Measurements from ENCODE around the gene TSPAN32.

The TSPAN32 gene

GRCh38 chr11:2290351-2290841 lies 11.4 kb upstream of the TSPAN32 start:
- no peak overlapping the region for H3K4me3 Mint-ChIP-seq
- H3K9me3 Mint-ChIP-seq: no peaks in the 10 kb centered on the region
- H3K36me3 Mint-ChIP-seq (ENCODE audit: low read depth): no peaks in the 10 kb centered on the region
- H3K4me1 Mint-ChIP-seq: peaks cover 34% of the 10 kb centered on the region
- TF ChIP-seq CTCF (IDR thresholded peaks at IDR 0.05; ENCODE audit: unreplicated experiment in 3 of 3): no peak
- no peak overlapping the region for H3K27ac Mint-ChIP-seq
- peaks cover 26% of the 10 kb centered on the region for H3K27me3 Mint-ChIP-seq (ENCODE audit: low read depth)

- Mint-ChIP-seq H3K4me1 (peaks cover 15% of the 10 kb centered on the region), H3K27ac (no peak overlapping the region), H3K9me3 (no peaks in the 10 kb centered on the region), H3K36me3 (ENCODE audit: low read depth) (no peaks in the 10 kb centered on the region), H3K27me3 (ENCODE audit: low read depth) (peaks cover 19% of the 10 kb centered on the region), H3K4me3 (no peak overlapping the region)
- no peak for TF ChIP-seq CTCF (IDR thresholded peaks at IDR 0.05; ENCODE audit: unreplicated experiment in 3 of 3)
Measured at GRCh38 chr11:2293531-2293971, 8.3 kb upstream of the TSPAN32 start.

- Mint-ChIP-seq H3K4me3 (no peak overlapping the region), H3K27me3 (ENCODE audit: low read depth) (peaks cover 19% of the 10 kb centered on the region), H3K27ac (no peak overlapping the region), H3K9me3 (no peaks in the 10 kb centered on the region), H3K36me3 (ENCODE audit: low read depth) (no peaks in the 10 kb centered on the region), H3K4me1 (peaks cover 11% of the 10 kb centered on the region)
- TF ChIP-seq CTCF (IDR thresholded peaks at IDR 0.05; ENCODE audit: unreplicated experiment in 3 of 3): no peak
Measured at GRCh38 chr11:2293984-2294925, 7.6 kb upstream of the TSPAN32 start.

- no peaks in the 10 kb centered on the region for H3K9me3 Mint-ChIP-seq
- peaks cover 16% of the 10 kb centered on the region for H3K27me3 Mint-ChIP-seq (ENCODE audit: low read depth)
Measured at GRCh38 chr11:2294926-2295290, 6.9 kb upstream of the TSPAN32 start.

GRCh38 chr11:2295971-2296912 lies 5.6 kb upstream of the TSPAN32 start:
- no peak for TF ChIP-seq CTCF (IDR thresholded peaks at IDR 0.05; ENCODE audit: unreplicated experiment in 3 of 3)
- Mint-ChIP-seq H3K27ac (no peak overlapping the region), H3K27me3 (ENCODE audit: low read depth) (peaks cover 16% of the 10 kb centered on the region), H3K9me3 (no peaks in the 10 kb centered on the region), H3K4me1 (no peaks in the 10 kb centered on the region), H3K4me3 (no peak overlapping the region), H3K36me3 (ENCODE audit: low read depth) (no peaks in the 10 kb centered on the region)

More at GRCh38 chr11:2294926-2295290, 6.9 kb upstream of the TSPAN32 start:
- Mint-ChIP-seq H3K4me1 (peaks cover 4% of the 10 kb centered on the region), H3K4me3 (no peak overlapping the region), H3K36me3 (ENCODE audit: low read depth) (no peaks in the 10 kb centered on the region), H3K27ac (no peak overlapping the region)
- no peak for TF ChIP-seq CTCF (IDR thresholded peaks at IDR 0.05; ENCODE audit: unreplicated experiment in 3 of 3)

Measured in nephron (organoid).